Endothelial cell (in vitro differentiated cells): ENCODE data around the gene TGM1. TPM values are rescaled to one million over a fixed set of nuclear protein-coding genes. Genes with fewer than 3 reads are reported as not detected.

Experiments
- DNase-seq: peaks from one replicate; pipeline ENCODE4 v3.0.0; 2021; ENCODE audit warnings: low spot score
- H3K27ac Mint-ChIP-seq: one replicate; pipeline ENCODE4 v1.8.0; 2021; ENCODE audit warnings: mixed read lengths, inconsistent platforms; ENCODE audit not compliant: unreplicated experiment
- H3K27me3 Mint-ChIP-seq: one replicate; pipeline ENCODE4 v1.8.0; 2021; ENCODE audit warnings: mild to moderate bottlenecking, moderate library complexity, mixed read lengths, inconsistent platforms; ENCODE audit not compliant: unreplicated experiment
- H3K36me3 Mint-ChIP-seq: one replicate; pipeline ENCODE4 v1.8.0; 2021; ENCODE audit warnings: mild to moderate bottlenecking, low read depth, mixed read lengths, inconsistent platforms; ENCODE audit not compliant: unreplicated experiment
- H3K4me1 Mint-ChIP-seq: one replicate; pipeline ENCODE4 v1.8.0; 2021; ENCODE audit warnings: mild to moderate bottlenecking, mixed read lengths, inconsistent platforms; ENCODE audit not compliant: unreplicated experiment
- H3K4me3 Mint-ChIP-seq: one replicate; pipeline ENCODE4 v1.8.0; 2021; ENCODE audit warnings: mild to moderate bottlenecking, mixed read lengths, inconsistent platforms; ENCODE audit not compliant: unreplicated experiment
- H3K9me3 Mint-ChIP-seq: one replicate; pipeline ENCODE4 v1.8.0; 2021; ENCODE audit warnings: mixed read lengths, inconsistent platforms; ENCODE audit not compliant: unreplicated experiment
- total RNA-seq: library from RNA; stranded (reverse); fragmentation: NEBNext Ultra II Directional; extraction: Animal tissue kit (Norgen Biotek cat#: 25700); gene quantifications from one replicate; pipeline ENCODE4 v1.2.1, GENCODE V29; 2021; ENCODE audit not compliant: unreplicated experiment
- TF ChIP-seq, protein P1 (sequence below): fragments of 200-600 bp; sonication (generic); IDR thresholded peaks from one replicate; pipeline ENCODE4 v1.5.0; 2021; ENCODE audit warnings: antibody characterized with exemption; ENCODE audit not compliant: unreplicated experiment

TGM1 gene
- total RNA-seq, 1 donor from 2014 or later, result 1.7 TPM

DNA sequence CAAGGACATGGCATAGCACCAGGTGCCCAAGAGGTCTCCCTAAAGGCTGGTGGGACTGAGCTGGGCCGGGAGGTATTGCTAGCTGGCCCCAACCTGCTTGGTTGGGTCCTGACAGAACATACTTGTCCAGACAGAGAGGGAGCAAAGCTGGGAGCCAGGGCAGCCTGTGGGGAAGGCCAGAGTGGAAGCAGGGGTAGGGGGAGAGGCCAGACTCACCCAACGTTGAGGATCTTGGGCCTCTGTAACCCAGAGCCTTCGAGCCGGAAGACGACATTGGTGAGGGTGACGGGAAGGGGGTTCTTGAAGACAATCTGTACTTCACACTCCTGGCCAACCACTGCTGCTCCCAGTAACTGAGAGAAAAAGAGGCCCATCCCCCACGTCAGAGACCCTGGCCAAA, 9.0 kb downstream of the TGM1 start:
- no peak overlapping the region for H3K4me3 Mint-ChIP-seq
- no peak overlapping the region for H3K27ac Mint-ChIP-seq
- TF ChIP-seq, protein P1, sequence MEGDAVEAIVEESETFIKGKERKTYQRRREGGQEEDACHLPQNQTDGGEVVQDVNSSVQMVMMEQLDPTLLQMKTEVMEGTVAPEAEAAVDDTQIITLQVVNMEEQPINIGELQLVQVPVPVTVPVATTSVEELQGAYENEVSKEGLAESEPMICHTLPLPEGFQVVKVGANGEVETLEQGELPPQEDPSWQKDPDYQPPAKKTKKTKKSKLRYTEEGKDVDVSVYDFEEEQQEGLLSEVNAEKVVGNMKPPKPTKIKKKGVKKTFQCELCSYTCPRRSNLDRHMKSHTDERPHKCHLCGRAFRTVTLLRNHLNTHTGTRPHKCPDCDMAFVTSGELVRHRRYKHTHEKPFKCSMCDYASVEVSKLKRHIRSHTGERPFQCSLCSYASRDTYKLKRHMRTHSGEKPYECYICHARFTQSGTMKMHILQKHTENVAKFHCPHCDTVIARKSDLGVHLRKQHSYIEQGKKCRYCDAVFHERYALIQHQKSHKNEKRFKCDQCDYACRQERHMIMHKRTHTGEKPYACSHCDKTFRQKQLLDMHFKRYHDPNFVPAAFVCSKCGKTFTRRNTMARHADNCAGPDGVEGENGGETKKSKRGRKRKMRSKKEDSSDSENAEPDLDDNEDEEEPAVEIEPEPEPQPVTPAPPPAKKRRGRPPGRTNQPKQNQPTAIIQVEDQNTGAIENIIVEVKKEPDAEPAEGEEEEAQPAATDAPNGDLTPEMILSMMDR, result no peak
- no peaks in the 10 kb centered on the region for H3K36me3 Mint-ChIP-seq
- H3K27me3 Mint-ChIP-seq, result peaks cover 12% of the 10 kb centered on the region
- DNase-seq, result no peak
- peaks cover 9% of the 10 kb centered on the region for H3K4me1 Mint-ChIP-seq
- H3K9me3 Mint-ChIP-seq, result no peaks in the 10 kb centered on the region

DNA sequence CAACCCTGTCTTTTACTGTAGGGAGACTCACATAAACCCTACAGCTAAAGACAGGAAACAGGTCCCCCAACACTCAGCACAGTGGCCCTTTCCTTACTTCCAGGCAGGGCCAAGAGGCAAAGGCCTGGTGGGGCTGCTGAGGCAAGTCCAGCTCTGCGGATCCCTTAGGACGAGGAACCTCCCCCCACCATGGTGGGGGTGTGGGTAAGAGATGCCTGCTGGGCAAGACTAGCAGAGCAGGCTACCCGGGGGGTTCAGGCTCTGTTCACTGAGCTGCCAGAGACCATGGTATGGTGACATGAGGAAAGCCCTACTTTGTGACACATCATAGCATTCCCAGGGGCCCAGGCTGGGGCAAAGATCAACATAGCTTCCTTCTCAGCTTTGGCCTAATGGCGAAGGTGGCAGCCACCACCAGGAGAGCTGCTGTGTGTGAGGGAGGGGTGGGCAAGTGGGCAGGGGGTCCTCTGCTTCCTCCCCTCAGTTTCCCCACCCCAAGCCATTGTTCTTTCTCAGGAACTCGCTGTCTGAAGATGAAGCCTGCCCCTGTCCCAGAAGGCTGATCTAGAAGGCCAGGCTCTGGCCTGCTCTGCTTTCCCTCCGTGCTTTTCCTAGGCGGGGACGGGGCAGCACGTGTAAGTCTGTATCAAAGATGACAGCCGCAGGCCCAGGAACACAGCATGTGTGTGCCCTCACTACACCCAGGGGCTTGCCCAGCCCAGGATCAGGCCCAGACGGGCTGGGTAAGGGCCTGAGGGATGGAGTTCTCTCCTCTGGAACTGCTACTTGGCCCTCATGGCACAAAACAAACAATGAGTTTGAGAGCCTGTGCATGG, 10.5 kb downstream of the TGM1 start:
- no peaks in the 10 kb centered on the region for H3K36me3 Mint-ChIP-seq
- TF ChIP-seq, protein P1, result no peak
- no peak overlapping the region for H3K27ac Mint-ChIP-seq
- no peak for DNase-seq
- H3K4me3 Mint-ChIP-seq, result no peak overlapping the region
- H3K4me1 Mint-ChIP-seq, result peaks cover 9% of the 10 kb centered on the region
- peaks cover 12% of the 10 kb centered on the region for H3K27me3 Mint-ChIP-seq
- H3K9me3 Mint-ChIP-seq, result no peaks in the 10 kb centered on the region

DNA sequence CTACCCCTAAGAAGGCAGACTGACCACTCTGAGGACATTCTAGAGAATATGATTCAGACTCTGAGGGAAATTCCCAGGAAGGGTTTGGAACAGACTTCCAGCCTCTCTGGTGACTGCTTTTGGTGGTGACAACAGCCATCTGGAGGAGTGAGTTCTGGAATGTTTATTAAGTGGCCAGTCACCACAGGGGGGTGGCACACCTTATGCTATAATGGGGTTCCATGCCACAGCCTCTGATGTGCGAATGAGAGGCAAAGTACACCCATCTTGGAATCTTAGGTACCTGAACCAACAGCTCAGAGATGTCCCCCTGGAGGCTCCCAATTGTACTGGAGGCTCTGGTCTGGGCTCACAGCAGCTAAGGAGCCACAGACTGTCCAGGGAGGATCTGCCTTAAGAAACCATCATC, 11.1 kb downstream of the TGM1 start:
- Mint-ChIP-seq H3K27ac (no peak overlapping the region), H3K36me3 (no peaks in the 10 kb centered on the region), H3K4me3 (no peak overlapping the region), H3K27me3 (peaks cover 12% of the 10 kb centered on the region), H3K9me3 (no peaks in the 10 kb centered on the region), H3K4me1 (peaks cover 7% of the 10 kb centered on the region)
- DNase-seq, result no peak
- TF ChIP-seq, protein P1, result no peak

DNA sequence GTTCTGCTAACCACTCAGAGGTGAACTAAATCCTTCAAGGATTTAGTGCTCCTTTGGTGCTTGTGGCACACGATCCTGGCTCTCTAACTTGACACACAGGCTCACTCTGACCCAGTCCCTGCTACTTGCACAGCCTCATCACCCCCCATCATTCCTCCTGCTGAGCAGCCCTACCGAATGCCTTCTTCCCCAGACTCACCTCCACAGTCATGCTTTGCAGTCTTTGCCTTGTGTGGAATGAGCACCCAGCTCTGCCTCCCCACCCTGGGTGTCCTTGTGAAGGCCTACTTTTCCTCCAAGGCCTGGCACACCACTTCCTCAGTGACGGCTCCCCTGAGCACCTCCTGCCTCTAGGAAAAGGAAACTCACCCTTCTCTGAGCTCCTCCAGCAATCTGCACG, 12.6 kb downstream of the TGM1 start:
- H3K4me1 Mint-ChIP-seq, result no peaks in the 10 kb centered on the region
- no peaks in the 10 kb centered on the region for H3K9me3 Mint-ChIP-seq
- H3K36me3 Mint-ChIP-seq, result no peaks in the 10 kb centered on the region
- no peak for DNase-seq
- H3K27me3 Mint-ChIP-seq, result peaks cover 11% of the 10 kb centered on the region
- H3K27ac Mint-ChIP-seq, result peak overlapping the region; percentile 33
- no peak overlapping the region for H3K4me3 Mint-ChIP-seq
- TF ChIP-seq, protein P1, result no peak
